Measurements from ENCODE around the gene CSMD2. TPM values are rescaled to one million over a fixed set of nuclear protein-coding genes. Genes with fewer than 3 reads are reported as not detected.

CSMD2 gene
- total RNA-seq, 4 donors from 2014 or later, result 0.60 to 2.5 (median 1.2) TPM

GRCh38 chr1:34049994-34050393, 115.0 kb downstream of the CSMD2 start:
- H3K27ac ChIP-seq, result no peak overlapping the region
- no peaks in the 10 kb centered on the region for H3K4me1 ChIP-seq
- 71 to 81% methylated on average over 1 of the region's 1 CpG for WGBS, 2 donors
- no peaks in the 10 kb centered on the region for H3K27me3 ChIP-seq
- H3K4me3 ChIP-seq, result no peak overlapping the region
- H3K9me3 ChIP-seq, result peaks cover 0 to 12% (median 0%) of the 10 kb centered on the region in 4 donors
- H3K36me3 ChIP-seq, result no peaks in the 10 kb centered on the region
- TF ChIP-seq POLR2A (IDR thresholded peaks at IDR 0.05) (no peak), EP300 (IDR thresholded peaks at IDR 0.05) (no peak), CTCF (IDR thresholded peaks at IDR 0.05) (no peak)
- no peak for DNase-seq (ENCODE audit: low spot score in 2 of 2)

- Histone ChIP-seq H3K27ac (no peak overlapping the region), H3K9me3 (peaks cover 0 to 12% (median 0%) of the 10 kb centered on the region in 4 donors), H3K4me3 (no peak overlapping the region), H3K36me3 (no peaks in the 10 kb centered on the region), H3K4me1 (no peaks in the 10 kb centered on the region), H3K27me3 (no peaks in the 10 kb centered on the region)
- no peak for DNase-seq (ENCODE audit: low spot score in 2 of 2)
- TF ChIP-seq POLR2A (IDR thresholded peaks at IDR 0.05) (no peak), EP300 (IDR thresholded peaks at IDR 0.05) (no peak), CTCF (IDR thresholded peaks at IDR 0.05) (no peak)
- 47 to 50% methylated on average over 2 of the region's 2 CpGs for WGBS, 2 donors
Observed at GRCh38 chr1:34049477-34049876, 115.6 kb downstream of the CSMD2 start.

GRCh38 chr1:34037856-34038255, 127.2 kb downstream of the CSMD2 start:
- TF ChIP-seq EP300 (IDR thresholded peaks at IDR 0.05) (no peak), POLR2A (IDR thresholded peaks at IDR 0.05) (no peak), CTCF (IDR thresholded peaks at IDR 0.05) (no peak)
- Histone ChIP-seq H3K27me3 (no peaks in the 10 kb centered on the region), H3K4me3 (no peak overlapping the region), H3K27ac (no peak overlapping the region), H3K4me1 (no peaks in the 10 kb centered on the region), H3K9me3 (no peaks in the 10 kb centered on the region), H3K36me3 (no peaks in the 10 kb centered on the region)
- 54 to 57% methylated on average over 7 of the region's 7 CpGs for WGBS, 2 donors
- DNase-seq (ENCODE audit: low spot score in 2 of 2), result no peak

GRCh38 chr1:34037109-34037508, 127.9 kb downstream of the CSMD2 start:
- TF ChIP-seq POLR2A (IDR thresholded peaks at IDR 0.05), result no peak
- TF ChIP-seq CTCF (IDR thresholded peaks at IDR 0.05), result no peak
- TF ChIP-seq EP300 (IDR thresholded peaks at IDR 0.05), result no peak
- no peaks in the 10 kb centered on the region for H3K27me3 ChIP-seq
- DNase-seq (ENCODE audit: low spot score in 2 of 2), result no peak
- no peaks in the 10 kb centered on the region for H3K4me1 ChIP-seq
- 60 to 67% methylated on average over 8 of the region's 8 CpGs for WGBS, 2 donors
- H3K36me3 ChIP-seq, result no peaks in the 10 kb centered on the region
- H3K4me3 ChIP-seq, result no peak overlapping the region
- no peaks in the 10 kb centered on the region for H3K9me3 ChIP-seq
- H3K27ac ChIP-seq, result no peak overlapping the region

- WGBS, 2 donors, result 77 to 88% methylated on average over 5 of the region's 5 CpGs
- DNase-seq (ENCODE audit: low spot score in 2 of 2), result no peak
- H3K36me3 ChIP-seq, result no peaks in the 10 kb centered on the region
- H3K9me3 ChIP-seq, result no peaks in the 10 kb centered on the region
- no peak overlapping the region for H3K27ac ChIP-seq
- H3K4me1 ChIP-seq, result no peaks in the 10 kb centered on the region
- TF ChIP-seq POLR2A (IDR thresholded peaks at IDR 0.05) (no peak), EP300 (IDR thresholded peaks at IDR 0.05) (no peak), CTCF (IDR thresholded peaks at IDR 0.05) (no peak)
- H3K4me3 ChIP-seq, result no peak overlapping the region
- H3K27me3 ChIP-seq, result no peaks in the 10 kb centered on the region
Observed at GRCh38 chr1:34034036-34034435, 131.0 kb downstream of the CSMD2 start.
